Mammary epithelial cell (primary cell): Measurements from ENCODE around the gene ECEL1.

Experiments used
- EZH2 ChIP-seq: IDR thresholded peaks from 2 replicates; pipeline ENCODE4 v1.6.1; 2012; ENCODE audit warnings: low read length, inconsistent platforms, borderline replicate concordance
- TF ChIP-seq, protein P1 (sequence below), 2 donors: IDR thresholded peaks in 1 of 2; conservative IDR thresholded peaks in 1 of 2; 2 replicates each; pipeline ENCODE4 v1.5.1; 2011 to 2012; ENCODE audit warnings: inconsistent platforms in 2 of 2, low read length in 2 of 2, mild to moderate bottlenecking in 2 of 2, control low read depth in 1 of 2, low read depth in 1 of 2; ENCODE audit not compliant: insufficient read depth in 1 of 2; ENCODE audit errors: extremely low read depth in 1 of 2

DNA sequence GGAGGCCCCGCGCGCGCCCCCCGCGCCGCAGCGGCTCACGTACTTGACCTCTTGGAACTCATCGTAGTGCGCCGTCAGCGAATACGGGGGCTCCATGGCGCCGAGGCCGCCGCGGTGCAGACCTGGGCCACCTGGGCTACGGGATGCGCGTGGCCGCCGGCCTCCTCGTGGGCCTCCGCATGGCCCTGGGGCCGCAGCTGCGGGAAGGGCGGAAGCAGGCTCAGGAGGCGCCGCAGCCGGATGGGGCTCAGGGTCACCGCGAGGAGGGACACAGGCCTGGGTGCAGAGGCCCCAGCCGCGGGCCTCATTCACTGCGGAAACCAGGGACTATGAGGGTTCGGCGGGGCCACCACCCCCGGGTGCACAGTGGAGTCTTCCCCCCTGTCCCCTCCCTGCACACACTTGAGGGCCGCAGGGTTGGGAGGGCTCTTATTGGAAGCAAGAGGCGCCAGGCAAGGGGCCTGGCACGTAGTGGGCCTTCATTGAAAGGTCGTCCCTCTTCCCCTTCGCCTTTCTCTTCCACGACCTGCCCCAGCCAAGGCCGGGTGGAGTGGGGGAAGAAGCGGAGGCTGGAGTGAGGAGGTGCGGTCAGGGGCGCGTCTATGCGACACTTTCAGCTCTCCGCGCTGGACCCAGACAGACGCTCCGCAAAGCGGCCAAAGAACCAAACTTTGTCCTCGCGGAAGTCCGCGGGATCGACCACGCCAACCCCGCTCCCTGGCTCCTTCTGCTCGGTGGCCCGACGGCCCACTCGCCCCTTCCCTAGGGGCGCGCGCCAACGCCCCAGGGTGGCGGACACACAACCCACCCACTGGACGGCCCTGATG is 863 bp downstream of the ECEL1 start:
- TF ChIP-seq, protein P1, sequence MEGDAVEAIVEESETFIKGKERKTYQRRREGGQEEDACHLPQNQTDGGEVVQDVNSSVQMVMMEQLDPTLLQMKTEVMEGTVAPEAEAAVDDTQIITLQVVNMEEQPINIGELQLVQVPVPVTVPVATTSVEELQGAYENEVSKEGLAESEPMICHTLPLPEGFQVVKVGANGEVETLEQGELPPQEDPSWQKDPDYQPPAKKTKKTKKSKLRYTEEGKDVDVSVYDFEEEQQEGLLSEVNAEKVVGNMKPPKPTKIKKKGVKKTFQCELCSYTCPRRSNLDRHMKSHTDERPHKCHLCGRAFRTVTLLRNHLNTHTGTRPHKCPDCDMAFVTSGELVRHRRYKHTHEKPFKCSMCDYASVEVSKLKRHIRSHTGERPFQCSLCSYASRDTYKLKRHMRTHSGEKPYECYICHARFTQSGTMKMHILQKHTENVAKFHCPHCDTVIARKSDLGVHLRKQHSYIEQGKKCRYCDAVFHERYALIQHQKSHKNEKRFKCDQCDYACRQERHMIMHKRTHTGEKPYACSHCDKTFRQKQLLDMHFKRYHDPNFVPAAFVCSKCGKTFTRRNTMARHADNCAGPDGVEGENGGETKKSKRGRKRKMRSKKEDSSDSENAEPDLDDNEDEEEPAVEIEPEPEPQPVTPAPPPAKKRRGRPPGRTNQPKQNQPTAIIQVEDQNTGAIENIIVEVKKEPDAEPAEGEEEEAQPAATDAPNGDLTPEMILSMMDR (conservative IDR thresholded peaks at IDR 0.05 in 1 of 2, IDR thresholded peaks at IDR 0.05 in 1 of 2; ENCODE audit: extremely low read depth in 1 of 2, insufficient read depth in 1 of 2, low read depth in 1 of 2, low read length in 2 of 2), result no peak
- peak; percentile 83 for TF ChIP-seq EZH2
